K562 (cell line): ENCODE results near the gene ST6GALNAC2. TPM values are rescaled to one million over a fixed set of nuclear protein-coding genes. Genes with fewer than 3 reads are reported as not detected.

Experiments used
- ATAC-seq: fragments of 200-7000 bp; cut with Tn5 transposase; 3 replicates; pipeline ENCODE4 v1.9.1; 2020; ENCODE audit warnings: moderate library complexity
- BruUV-seq: library from RNA; stranded (reverse); fragments of 400-500 nt; replicated peaks from 2 replicates; lab custom pipeline; 2021; lab: Mats Ljungman, UMichigan
- CTCF ChIA-PET: fragments of 300-600 bp; formaldehyde crosslinking; extraction: SDS; loops from one replicate; lab custom pipeline; 2021; ENCODE audit warnings: low intra/inter-chr PET ratio; lab: Yijun Ruan, JAX
- POLR2A ChIA-PET: fragments of 300-600, 350-650 bp; sonication (Branson Sonifier 250); formaldehyde crosslinking; extraction: SDS; loops from one replicate; lab custom pipeline; 2021; ENCODE audit warnings: antibody characterized with exemption, inconsistent platforms; lab: Yijun Ruan, JAX
- DNase-seq, 4 experiments: peaks; one replicate each; pipeline versions ENCODE4 v3.0.0 to v3.0.0-alpha.2; 2011 to 2018; ENCODE audit warnings: low spot score in 3 of 4, mixed read lengths in 3 of 4; ENCODE audit errors: extremely low read depth in 1 of 4
- FAIRE-seq: peaks from 2 replicates; lab custom pipeline; 2011; peaks lifted over from hg19 to GRCh38; lab: Jason Lieb, UNC
- H2AFZ ChIP-seq: 2 replicates; pipeline ENCODE4 v1.6.0; 2011; ENCODE audit warnings: low read depth, low read length, control low read depth, inconsistent platforms
- H3K27ac ChIP-seq: fragments of 200-600 bp; 3 replicates; pipeline ENCODE4 v1.8.0; 2011; ENCODE audit warnings: low read depth, mild to moderate bottlenecking, control low read depth, inconsistent platforms, low read length, moderate library complexity, mixed read lengths; ENCODE audit errors: extremely low read depth
- H3K27me3 ChIP-seq, 2 experiments: fragments of 300-600 bp in 1 of 2; 2 replicates in 1 of 2; 3 replicates in 1 of 2; pipeline versions ENCODE4 v1.6.0 to v1.8.0; 2011; ENCODE audit warnings: inconsistent platforms in 2 of 2, low read length in 2 of 2, mild to moderate bottlenecking in 1 of 2, mixed read lengths in 1 of 2, moderate library complexity in 1 of 2; ENCODE audit not compliant: control insufficient read depth in 2 of 2, insufficient read depth in 2 of 2
- H3K36me3 ChIP-seq: fragments of 300-600 bp; 3 replicates; pipeline ENCODE4 v1.8.0; 2011; ENCODE audit warnings: mild to moderate bottlenecking, low read length, inconsistent platforms; ENCODE audit not compliant: control insufficient read depth, insufficient read depth
- H3K4me1 ChIP-seq, 2 experiments: fragments of 200-600 bp in 1 of 2; replicated peaks in 1 of 2; 2 replicates in 1 of 2; 3 replicates in 1 of 2; pipeline versions ENCODE4 v1.5.1 to v1.8.0; 2011; ENCODE audit warnings: inconsistent platforms in 2 of 2, low read length in 2 of 2, mild to moderate bottlenecking in 1 of 2, mixed read lengths in 1 of 2, moderate library complexity in 1 of 2; ENCODE audit not compliant: control insufficient read depth in 2 of 2, insufficient read depth in 2 of 2
- H3K4me2 ChIP-seq: 2 replicates; pipeline ENCODE4 v1.6.1; 2011; ENCODE audit warnings: low read length, control low read depth, inconsistent platforms, mixed read lengths; ENCODE audit not compliant: insufficient read depth
- H3K4me3 ChIP-seq: fragments of 200-600 bp; sonication (generic), shearing (Covaris generic); 2 replicates; pipeline ENCODE4 v1.5.1; 2016; ENCODE audit warnings: control low read depth, inconsistent platforms
- H3K79me2 ChIP-seq: fragments of 200-600 bp; 3 replicates; pipeline ENCODE4 v1.8.0; 2011; ENCODE audit warnings: low read length, inconsistent platforms; ENCODE audit not compliant: control insufficient read depth, insufficient read depth
- H3K9ac ChIP-seq, 2 experiments: 2 replicates each; pipeline versions ENCODE4 v1.6.0 to v1.6.1; 2011; ENCODE audit warnings: low read depth in 2 of 2, low read length in 2 of 2, control low read depth in 1 of 2, inconsistent platforms in 1 of 2, mild to moderate bottlenecking in 1 of 2, mixed read lengths in 1 of 2; ENCODE audit not compliant: insufficient read depth in 1 of 2
- H3K9me1 ChIP-seq: one replicate; pipeline ENCODE4 v1.6.0; 2011; ENCODE audit warnings: inconsistent platforms, mild to moderate bottlenecking, low read length, moderate library complexity; ENCODE audit not compliant: control insufficient read depth, insufficient read depth
- H3K9me3 ChIP-seq: replicated peaks from 2 replicates; pipeline ENCODE4 v1.5.1; 2011; ENCODE audit warnings: low read depth, low read length, inconsistent platforms; ENCODE audit not compliant: control insufficient read depth, insufficient read depth
- H4K20me1 ChIP-seq: replicated peaks from 2 replicates; pipeline ENCODE4 v1.6.1; 2011; ENCODE audit warnings: low read length, inconsistent platforms, mixed read lengths; ENCODE audit not compliant: control insufficient read depth, insufficient read depth
- C11orf30 ChIP-seq: fragments of 450-650 bp; IDR thresholded peaks from 2 replicates; pipeline ENCODE4 v1.6.1; 2016; ENCODE audit warnings: low read depth, mild to moderate bottlenecking
- MAFF ChIP-seq: IDR thresholded peaks from 2 replicates; pipeline ENCODE4 v1.6.1; 2012; ENCODE audit warnings: low read length, improper control_type of control experiment
- NFIX ChIP-seq: fragments of 250-450 bp; sonication (Bioruptor Pico); IDR thresholded peaks from 2 replicates; pipeline ENCODE4 v1.4.0; 2020; ENCODE audit warnings: low read depth, mild to moderate bottlenecking, moderate library complexity
- RBM25 ChIP-seq: fragments of 200-400 bp; formaldehyde crosslinking; IDR thresholded peaks from 2 replicates; pipeline ENCODE4 v1.6.1; 2018; ENCODE audit warnings: low read length, low read depth, moderate library complexity; ENCODE audit not compliant: severe bottlenecking
- WGBS: fragments of 100-300 bp; shearing (Covaris generic); methylation state at CpG from one replicate; pipeline ENCODE4 v1.1.6; 2016; ENCODE audit warnings: low coverage, mixed read lengths; ENCODE audit not compliant: insufficient coverage; ENCODE audit errors: missing lambda C conversion rate; 5-methylcytosine and 5-hydroxymethylcytosine counted together
- in situ Hi-C: fragments of 300-500 bp; cut with MboI; formaldehyde crosslinking; loops from 4 replicates; pipeline ENCODE4 v1.15.0; 2018; ENCODE audit warnings: inconsistent platforms, mixed read lengths
- intact Hi-C: fragments of 100-400 bp; cut with micrococcal nuclease; formaldehyde crosslinking; loops from 2 replicates; pipeline ENCODE4 v1.14.2; 2022
- polyA plus RNA-seq, 8 experiments: library from polyadenylated mRNA; depleted of rRNA in 4 of 8; stranded (reverse) in 5 of 8; unstranded in 3 of 8; fragments of >200 nt; fragmentation: Nextera tagmentation in 2 of 8; fragmentation: Illumina TruSeq in 1 of 8; extraction: Ambion mirVana in 2 of 8; extraction: Trizol in 1 of 8; gene quantifications; 2 replicates each; pipeline versions ENCODE4 v1.2.1 to v1.2.3, GENCODE V29; 2011 to 2014; ENCODE audit warnings: inconsistent platforms in 1 of 8, missing spikeins in 1 of 8
- total RNA-seq, 7 experiments: library from RNA; depleted of rRNA in 6 of 7; stranded (reverse); fragments of >200 nt in 6 of 7; fragmentation: Illumina TruSeq in 2 of 7; extraction: Trizol in 2 of 7; gene quantifications; 2 replicates each; pipeline versions ENCODE4 v1.2.1 to v1.2.3, GENCODE V29; 2011 to 2021; ENCODE audit warnings: low replicate concordance in 1 of 7
- TF ChIP-seq, protein P1 (sequence below): fragments of 250-450 bp; sonication (Bioruptor Pico); IDR thresholded peaks from 2 replicates; pipeline ENCODE4 v1.8.0; 2022; ENCODE audit warnings: inconsistent platforms
- TF ChIP-seq, protein P2 (sequence below): sonication (generic); formaldehyde crosslinking; IDR thresholded peaks from 2 replicates; pipeline ENCODE4 v1.5.0; 2020; ENCODE audit warnings: missing genetic modification reagents
- TF ChIP-seq, protein P3 (sequence below): fragments of 150-350 bp; IDR thresholded peaks from 2 replicates; pipeline ENCODE4 v1.6.1; 2014; ENCODE audit warnings: low read depth, mild to moderate bottlenecking, low read length, borderline replicate concordance

Gene ST6GALNAC2
- total and polyA plus RNA-seq, 9 of the 15 experiments (the other 6 are each of a cell fraction or from before 2014, with no cell fraction given): 0.18 TPM; not detected in 8

DNA sequence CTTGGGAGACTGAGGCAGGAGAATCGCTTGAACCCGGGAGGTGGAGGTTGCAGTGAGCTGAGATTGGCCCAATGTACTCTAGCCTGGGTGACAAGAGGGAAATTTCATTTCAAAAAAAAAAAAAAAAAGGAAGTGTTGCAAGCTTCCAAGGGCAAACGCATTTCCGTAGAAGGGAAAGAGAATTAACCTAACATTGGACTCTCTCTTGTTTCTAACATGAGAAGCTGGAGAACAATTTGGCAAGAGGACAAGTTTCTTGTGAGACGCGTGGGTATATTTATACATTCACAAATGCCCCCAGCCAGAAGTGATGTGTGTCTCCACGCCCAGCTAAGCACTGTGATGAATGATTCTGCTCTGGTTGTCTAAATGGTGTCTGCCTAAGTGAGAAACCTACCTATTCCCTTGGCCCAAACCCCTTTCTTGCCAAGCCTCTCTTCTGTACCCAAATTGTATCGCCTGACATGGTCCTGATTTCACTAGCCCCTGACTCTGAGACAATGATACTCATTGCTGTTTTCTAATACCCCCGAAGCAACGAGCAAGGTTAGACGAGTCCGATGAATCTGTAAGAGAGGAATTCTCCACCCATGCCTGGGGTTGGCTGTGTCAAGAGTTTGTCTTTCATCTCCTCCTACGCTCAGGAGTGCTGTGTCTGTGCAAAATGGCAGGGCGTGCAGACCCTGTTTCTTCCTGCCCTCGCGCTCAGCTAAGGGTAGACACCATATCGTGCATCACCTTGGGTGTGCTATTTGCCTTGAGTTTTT is 14.2 kb upstream of the ST6GALNAC2 start (continued):
- TF ChIP-seq, protein P1, sequence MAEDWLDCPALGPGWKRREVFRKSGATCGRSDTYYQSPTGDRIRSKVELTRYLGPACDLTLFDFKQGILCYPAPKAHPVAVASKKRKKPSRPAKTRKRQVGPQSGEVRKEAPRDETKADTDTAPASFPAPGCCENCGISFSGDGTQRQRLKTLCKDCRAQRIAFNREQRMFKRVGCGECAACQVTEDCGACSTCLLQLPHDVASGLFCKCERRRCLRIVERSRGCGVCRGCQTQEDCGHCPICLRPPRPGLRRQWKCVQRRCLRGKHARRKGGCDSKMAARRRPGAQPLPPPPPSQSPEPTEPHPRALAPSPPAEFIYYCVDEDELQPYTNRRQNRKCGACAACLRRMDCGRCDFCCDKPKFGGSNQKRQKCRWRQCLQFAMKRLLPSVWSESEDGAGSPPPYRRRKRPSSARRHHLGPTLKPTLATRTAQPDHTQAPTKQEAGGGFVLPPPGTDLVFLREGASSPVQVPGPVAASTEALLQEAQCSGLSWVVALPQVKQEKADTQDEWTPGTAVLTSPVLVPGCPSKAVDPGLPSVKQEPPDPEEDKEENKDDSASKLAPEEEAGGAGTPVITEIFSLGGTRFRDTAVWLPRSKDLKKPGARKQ (CRISPR knock-in tag): no peak
- TF ChIP-seq, protein P2, sequence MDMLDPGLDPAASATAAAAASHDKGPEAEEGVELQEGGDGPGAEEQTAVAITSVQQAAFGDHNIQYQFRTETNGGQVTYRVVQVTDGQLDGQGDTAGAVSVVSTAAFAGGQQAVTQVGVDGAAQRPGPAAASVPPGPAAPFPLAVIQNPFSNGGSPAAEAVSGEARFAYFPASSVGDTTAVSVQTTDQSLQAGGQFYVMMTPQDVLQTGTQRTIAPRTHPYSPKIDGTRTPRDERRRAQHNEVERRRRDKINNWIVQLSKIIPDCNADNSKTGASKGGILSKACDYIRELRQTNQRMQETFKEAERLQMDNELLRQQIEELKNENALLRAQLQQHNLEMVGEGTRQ (CRISPR knock-in tag): no peak
- TF ChIP-seq NFIX (CRISPR knock-in tag): no peak
- TF ChIP-seq MAFF: no peak
- no peak for TF ChIP-seq RBM25

DNA sequence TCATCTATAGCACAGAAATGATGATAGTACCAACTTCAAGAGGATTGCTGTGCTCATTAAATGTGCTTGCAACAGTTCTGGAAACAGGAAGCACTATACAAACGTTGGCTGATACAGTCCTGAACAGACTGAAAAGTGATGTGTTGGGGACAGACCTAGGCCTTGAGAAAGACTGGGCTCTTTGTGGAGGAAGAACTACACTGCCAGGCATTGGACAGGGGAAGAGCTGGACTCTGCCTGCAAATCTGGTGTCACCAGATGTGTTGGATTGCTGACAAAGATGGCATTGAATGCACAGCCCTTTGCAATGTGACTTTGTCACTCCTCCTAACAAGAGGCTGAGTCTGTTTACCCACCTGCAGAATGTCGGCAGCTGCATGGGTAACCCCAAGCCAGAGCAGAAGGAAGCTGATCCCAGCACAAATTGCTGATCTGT is 12.4 kb upstream of the ST6GALNAC2 start:
- Histone ChIP-seq H3K4me2 (no peak overlapping the region), H3K9me3 (no peaks in the 10 kb centered on the region; the same call in 1 of the 2 replicates), H2AFZ (peak overlapping the region; percentile 68), H3K36me3 (no peaks in the 10 kb centered on the region), H3K27me3 (no peaks in the 10 kb centered on the region), H3K79me2 (no peaks in the 10 kb centered on the region), H3K27ac (no peak overlapping the region), H3K4me3 (no peak overlapping the region), H4K20me1 (no peaks in the 10 kb centered on the region), H3K4me1 (peaks cover 21 to 30% of the 10 kb centered on the region in 2 experiments), H3K9ac (no peak overlapping the region), H3K9me1 (no peaks in the 10 kb centered on the region)
- no TSS peak for BruUV-seq
- 38% methylated on average over 2 of the region's 2 CpGs for WGBS
- TF ChIP-seq C11orf30: peak; percentile 17; the same call in 1 of the 2 replicates
- TF ChIP-seq, protein P3, sequence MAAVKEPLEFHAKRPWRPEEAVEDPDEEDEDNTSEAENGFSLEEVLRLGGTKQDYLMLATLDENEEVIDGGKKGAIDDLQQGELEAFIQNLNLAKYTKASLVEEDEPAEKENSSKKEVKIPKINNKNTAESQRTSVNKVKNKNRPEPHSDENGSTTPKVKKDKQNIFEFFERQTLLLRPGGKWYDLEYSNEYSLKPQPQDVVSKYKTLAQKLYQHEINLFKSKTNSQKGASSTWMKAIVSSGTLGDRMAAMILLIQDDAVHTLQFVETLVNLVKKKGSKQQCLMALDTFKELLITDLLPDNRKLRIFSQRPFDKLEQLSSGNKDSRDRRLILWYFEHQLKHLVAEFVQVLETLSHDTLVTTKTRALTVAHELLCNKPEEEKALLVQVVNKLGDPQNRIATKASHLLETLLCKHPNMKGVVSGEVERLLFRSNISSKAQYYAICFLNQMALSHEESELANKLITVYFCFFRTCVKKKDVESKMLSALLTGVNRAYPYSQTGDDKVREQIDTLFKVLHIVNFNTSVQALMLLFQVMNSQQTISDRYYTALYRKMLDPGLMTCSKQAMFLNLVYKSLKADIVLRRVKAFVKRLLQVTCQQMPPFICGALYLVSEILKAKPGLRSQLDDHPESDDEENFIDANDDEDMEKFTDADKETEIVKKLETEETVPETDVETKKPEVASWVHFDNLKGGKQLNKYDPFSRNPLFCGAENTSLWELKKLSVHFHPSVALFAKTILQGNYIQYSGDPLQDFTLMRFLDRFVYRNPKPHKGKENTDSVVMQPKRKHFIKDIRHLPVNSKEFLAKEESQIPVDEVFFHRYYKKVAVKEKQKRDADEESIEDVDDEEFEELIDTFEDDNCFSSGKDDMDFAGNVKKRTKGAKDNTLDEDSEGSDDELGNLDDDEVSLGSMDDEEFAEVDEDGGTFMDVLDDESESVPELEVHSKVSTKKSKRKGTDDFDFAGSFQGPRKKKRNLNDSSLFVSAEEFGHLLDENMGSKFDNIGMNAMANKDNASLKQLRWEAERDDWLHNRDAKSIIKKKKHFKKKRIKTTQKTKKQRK: no peak
- intact Hi-C loops (no loop called here), in situ Hi-C loops (no loop called here)
- ChIA-PET CTCF (no interaction called here), POLR2A (interaction anchor here (0.6 to 3.8 kb wide), 12 partner anchors 8 to 42 kb away, joined by 3 to 21 read pairs (median 4); no protein-coding TSS in a partner anchor)
- DNase-seq (no peak), FAIRE-seq (no peak), ATAC-seq (no peak)
